ENCODE results near the gene DENND4C. TPM values are rescaled to one million over a fixed set of nuclear protein-coding genes. Genes with fewer than 3 reads are reported as not detected.

Gene DENND4C
- total RNA-seq (2021) (23.1 and 29.5 TPM in 2 replicates), Bru-seq, nascent RNA (percentile 81 among the genes with signal in this experiment), BruChase-seq, experiment 1, labeled RNA remaining after a 2-hour chase (percentile 74 among the genes with signal in this experiment), BruChase-seq, experiment 2, labeled RNA remaining after a 6-hour chase (percentile 69 among the genes with signal in this experiment)
- long read RNA-seq, full-length matches to known transcripts, result 6 of 15 reads
- long read RNA-seq, partial matches to known transcripts, result 6 of 15 reads
- long read RNA-seq, other reads (novel, unspliced or antisense), result 3 of 15 reads

DNA sequence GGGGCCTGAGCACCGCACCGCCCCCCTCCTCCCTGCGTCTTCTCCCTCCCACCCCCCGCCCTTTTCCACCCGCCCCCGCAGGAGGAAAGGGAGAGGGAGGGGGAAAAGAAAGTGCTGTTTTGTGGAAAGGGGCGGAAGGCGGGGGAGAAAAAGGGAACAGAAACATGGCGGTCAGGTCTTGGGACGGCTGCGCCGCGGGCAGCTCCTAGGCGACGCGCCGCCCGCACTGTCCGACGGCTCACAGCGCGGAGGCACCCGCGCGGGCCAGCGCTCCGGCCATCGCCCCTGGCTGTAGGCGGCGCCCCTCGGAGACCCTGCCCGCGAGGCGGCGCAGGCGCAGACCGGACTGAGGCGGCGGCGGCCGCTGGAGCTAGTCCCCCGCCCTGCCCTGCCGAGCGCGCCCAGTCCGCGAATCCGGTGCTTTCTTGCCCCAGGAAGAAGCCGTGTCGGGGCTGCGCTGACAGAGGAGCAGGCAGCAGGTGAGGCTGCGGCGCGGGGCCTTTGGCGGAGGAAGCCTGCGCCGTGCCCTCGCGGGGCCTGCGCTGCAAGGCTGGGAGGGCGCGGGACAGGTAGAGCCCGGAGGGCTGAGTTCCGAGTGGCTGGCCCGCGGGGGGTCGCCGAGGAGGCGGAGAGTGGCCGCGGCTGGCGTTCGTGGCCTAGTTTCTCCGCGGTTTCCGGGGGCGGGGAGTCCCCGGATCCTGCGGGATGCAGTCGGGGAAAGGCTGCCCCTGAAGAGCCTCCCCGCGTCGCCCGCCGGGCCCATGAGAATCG is at the start of gene DENND4C:
Gene DENND4C (plus strand): TSS at position 339 of the 771 bp plus-strand sequence. CDS start 45,482 bp downstream, outside the sequence.
- CTCF ChIA-PET, result interaction anchor here (0.6 kb wide), 1 partner anchor 59 kb away, joined by 5 read pairs; no protein-coding TSS in a partner anchor
- DNase-seq, result peak; percentile 68 to 86
- no peaks in the 10 kb centered on the region for H3K27me3 ChIP-seq (ENCODE audit: insufficient read depth, low read depth)

DNA sequence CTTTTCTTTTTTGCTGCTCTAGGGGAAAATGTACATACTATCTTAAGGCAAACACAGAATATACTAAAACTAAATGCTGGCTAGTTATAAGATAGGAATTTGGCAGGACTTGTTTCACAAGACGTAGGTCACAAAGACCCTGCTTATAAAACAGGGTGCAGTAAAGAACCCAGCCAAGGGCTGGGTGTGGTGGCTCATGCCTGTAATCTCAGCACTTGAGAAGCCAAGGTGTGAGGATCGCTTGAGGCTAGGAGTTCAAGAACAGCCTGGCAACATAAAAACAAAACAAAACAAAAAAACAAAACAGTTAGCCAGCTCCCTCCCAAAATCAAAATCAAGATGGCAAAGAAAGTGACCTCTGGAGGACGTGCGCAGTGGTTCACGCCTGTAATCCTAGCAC is 49.5 kb upstream of the DENND4C start:
- DNase-seq, result peak; percentile 41 to 84

More for the DNA sequence above, at the start of gene DENND4C:
- Histone ChIP-seq H3K4me2 (peak within 1 kb of the TSS; percentile 97), H3K4me1 (replicated peaks; ENCODE audit: insufficient read depth) (peaks cover 16% of the 10 kb centered on the region), H3K9me3 (ENCODE audit: insufficient read depth, low read depth) (no peaks in the 10 kb centered on the region), H3F3A (ENCODE audit: insufficient read depth, low read depth) (peaks cover 14% of the 10 kb centered on the region; the same call in 1 of the 2 replicates), H2AFZ (peak within 1 kb of the TSS; percentile 86), H3K4me3 (peak within 1 kb of the TSS; percentile 85), H3K9me2 (ENCODE audit: insufficient read depth) (no peaks in the 10 kb centered on the region), H3K79me2 (ENCODE audit: low read depth) (peaks cover 46% of the 10 kb centered on the region), H3K36me3 (ENCODE audit: low read depth) (no peaks in the 10 kb centered on the region), H4K20me1 (ENCODE audit: insufficient read depth) (no peaks in the 10 kb centered on the region), H3K27ac (peak within 1 kb of the TSS; percentile 68)
- no peak for TF ChIP-seq EZH2 (IDR thresholded peaks at IDR 0.05; ENCODE audit: low read depth)
- TF ChIP-seq, protein P1, sequence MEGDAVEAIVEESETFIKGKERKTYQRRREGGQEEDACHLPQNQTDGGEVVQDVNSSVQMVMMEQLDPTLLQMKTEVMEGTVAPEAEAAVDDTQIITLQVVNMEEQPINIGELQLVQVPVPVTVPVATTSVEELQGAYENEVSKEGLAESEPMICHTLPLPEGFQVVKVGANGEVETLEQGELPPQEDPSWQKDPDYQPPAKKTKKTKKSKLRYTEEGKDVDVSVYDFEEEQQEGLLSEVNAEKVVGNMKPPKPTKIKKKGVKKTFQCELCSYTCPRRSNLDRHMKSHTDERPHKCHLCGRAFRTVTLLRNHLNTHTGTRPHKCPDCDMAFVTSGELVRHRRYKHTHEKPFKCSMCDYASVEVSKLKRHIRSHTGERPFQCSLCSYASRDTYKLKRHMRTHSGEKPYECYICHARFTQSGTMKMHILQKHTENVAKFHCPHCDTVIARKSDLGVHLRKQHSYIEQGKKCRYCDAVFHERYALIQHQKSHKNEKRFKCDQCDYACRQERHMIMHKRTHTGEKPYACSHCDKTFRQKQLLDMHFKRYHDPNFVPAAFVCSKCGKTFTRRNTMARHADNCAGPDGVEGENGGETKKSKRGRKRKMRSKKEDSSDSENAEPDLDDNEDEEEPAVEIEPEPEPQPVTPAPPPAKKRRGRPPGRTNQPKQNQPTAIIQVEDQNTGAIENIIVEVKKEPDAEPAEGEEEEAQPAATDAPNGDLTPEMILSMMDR (conservative IDR thresholded peaks at IDR 0.05), result no peak
- intact Hi-C loops (cut with micrococcal nuclease; ENCODE audit: unreplicated experiment), result loop anchor here (2.0 kb wide), 1 partner anchor 46 kb away; no protein-coding TSS in a partner anchor
- no TSS peak for BruUV-seq (replicated peaks)
- POLR2A ChIA-PET (ENCODE audit: unreplicated experiment), result interaction anchor here (0.5 to 0.9 kb wide), 3 partner anchors 69 to 159 kb away, joined by 3 to 12 read pairs (median 6); no protein-coding TSS in a partner anchor

DNA sequence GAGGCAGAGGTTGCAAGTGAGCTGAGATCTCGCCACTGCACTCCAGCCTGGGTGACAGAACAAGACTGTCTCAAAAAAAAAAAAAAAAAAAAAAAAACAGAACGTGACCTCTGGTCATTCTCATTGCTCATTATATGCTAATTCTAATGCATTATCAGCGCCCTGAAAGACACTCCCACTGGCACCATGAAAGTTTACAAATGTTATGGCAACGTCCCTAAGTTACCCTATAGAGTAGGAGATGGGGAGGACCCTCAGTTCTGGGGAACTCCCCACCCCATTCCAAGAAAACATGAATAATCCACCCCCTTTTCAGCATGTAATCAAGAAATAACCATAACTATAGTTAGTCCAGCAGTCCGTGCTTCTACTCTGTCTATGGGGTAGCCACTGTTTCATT is 48.9 kb upstream of the DENND4C start:
- no TSS peak for BruUV-seq (replicated peaks)
- no peak for DNase-seq
- Histone ChIP-seq H3K79me2 (ENCODE audit: low read depth) (no peaks in the 10 kb centered on the region), H3K9me3 (ENCODE audit: insufficient read depth, low read depth) (no peaks in the 10 kb centered on the region), H3K4me2 (no peak overlapping the region), H3K27me3 (ENCODE audit: insufficient read depth, low read depth) (no peaks in the 10 kb centered on the region), H2AFZ (no peak overlapping the region), H3K27ac (no peak overlapping the region), H3K4me3 (no peak overlapping the region), H3K9me2 (ENCODE audit: insufficient read depth) (no peaks in the 10 kb centered on the region), H4K20me1 (ENCODE audit: insufficient read depth) (no peaks in the 10 kb centered on the region), H3F3A (ENCODE audit: insufficient read depth, low read depth) (peaks cover 33% of the 10 kb centered on the region), H3K36me3 (ENCODE audit: low read depth) (no peaks in the 10 kb centered on the region), H3K4me1 (replicated peaks; ENCODE audit: insufficient read depth) (peaks cover 45% of the 10 kb centered on the region)
- TF ChIP-seq EZH2 (IDR thresholded peaks at IDR 0.05; ENCODE audit: low read depth), result no peak
- TF ChIP-seq, protein P1 (conservative IDR thresholded peaks at IDR 0.05), result no peak
- intact Hi-C loops (cut with micrococcal nuclease; ENCODE audit: unreplicated experiment), result loop anchor here (5.0 kb wide), 2 partner anchors 106 to 226 kb away; partner anchors contain the start of gene ACER2
- POLR2A ChIA-PET (ENCODE audit: unreplicated experiment), result no interaction called here
- CTCF ChIA-PET, result no interaction called here

More for the DNA sequence above, 49.5 kb upstream of the DENND4C start:
- Histone ChIP-seq H3K4me2 (no peak overlapping the region), H3K9me2 (ENCODE audit: insufficient read depth) (no peaks in the 10 kb centered on the region), H3K36me3 (ENCODE audit: low read depth) (no peaks in the 10 kb centered on the region), H2AFZ (no peak overlapping the region), H3K4me1 (replicated peaks; ENCODE audit: insufficient read depth) (peaks cover 39% of the 10 kb centered on the region), H3K27me3 (ENCODE audit: insufficient read depth, low read depth) (no peaks in the 10 kb centered on the region), H3K27ac (no peak overlapping the region), H3F3A (ENCODE audit: insufficient read depth, low read depth) (peaks cover 31% of the 10 kb centered on the region), H4K20me1 (ENCODE audit: insufficient read depth) (no peaks in the 10 kb centered on the region), H3K4me3 (no peak overlapping the region), H3K9me3 (ENCODE audit: insufficient read depth, low read depth) (no peaks in the 10 kb centered on the region), H3K79me2 (ENCODE audit: low read depth) (no peaks in the 10 kb centered on the region)
- TF ChIP-seq, protein P1 (conservative IDR thresholded peaks at IDR 0.05), result no peak
- no peak for TF ChIP-seq EZH2 (IDR thresholded peaks at IDR 0.05; ENCODE audit: low read depth)
- ChIA-PET CTCF (no interaction called here), POLR2A (ENCODE audit: unreplicated experiment) (no interaction called here)
- BruUV-seq (replicated peaks), result no TSS peak
- intact Hi-C loops (cut with micrococcal nuclease; ENCODE audit: unreplicated experiment), result loop anchor here (5.0 kb wide), 2 partner anchors 106 to 226 kb away; partner anchors contain the start of gene ACER2

All from PC-9 (cell line).